HUES48 (cell line): ENCODE data around the gene IFT52.
A peak's percentile ranks its signal among the peaks of the same experiment; 100 is the strongest.
"Not testable (repeated sequence)": the region's sequence is repeated elsewhere in the genome, so short reads cannot be mapped to it uniquely, and the experiment has no call there.

Experiments
- H3K27ac ChIP-seq: one replicate; pipeline ENCODE4 v1.7.0; 2013; ENCODE audit warnings: low read depth, low read length, inconsistent platforms
- H3K27me3 ChIP-seq: 2 replicates; pipeline ENCODE4 v1.6.1; 2013; ENCODE audit warnings: mild to moderate bottlenecking, low read length; ENCODE audit not compliant: control insufficient read depth, insufficient read depth
- H3K36me3 ChIP-seq: 2 replicates; pipeline ENCODE4 v1.6.1; 2013; ENCODE audit warnings: low read length; ENCODE audit not compliant: control insufficient read depth, insufficient read depth
- H3K4me1 ChIP-seq: 2 replicates; pipeline ENCODE4 v1.6.1; 2013; ENCODE audit warnings: mild to moderate bottlenecking, low read length; ENCODE audit not compliant: control insufficient read depth, insufficient read depth
- H3K4me3 ChIP-seq: 2 replicates; pipeline ENCODE4 v1.5.1; 2013; ENCODE audit warnings: mild to moderate bottlenecking, low read depth, low read length
- H3K9ac ChIP-seq: 2 replicates; pipeline ENCODE4 v1.6.1; 2013; ENCODE audit warnings: mild to moderate bottlenecking, low read depth, low read length, moderate library complexity
- H3K9me3 ChIP-seq: 2 replicates; pipeline ENCODE4 v1.6.1; 2013; ENCODE audit warnings: low read length; ENCODE audit not compliant: control insufficient read depth, insufficient read depth

The IFT52 gene

DNA sequence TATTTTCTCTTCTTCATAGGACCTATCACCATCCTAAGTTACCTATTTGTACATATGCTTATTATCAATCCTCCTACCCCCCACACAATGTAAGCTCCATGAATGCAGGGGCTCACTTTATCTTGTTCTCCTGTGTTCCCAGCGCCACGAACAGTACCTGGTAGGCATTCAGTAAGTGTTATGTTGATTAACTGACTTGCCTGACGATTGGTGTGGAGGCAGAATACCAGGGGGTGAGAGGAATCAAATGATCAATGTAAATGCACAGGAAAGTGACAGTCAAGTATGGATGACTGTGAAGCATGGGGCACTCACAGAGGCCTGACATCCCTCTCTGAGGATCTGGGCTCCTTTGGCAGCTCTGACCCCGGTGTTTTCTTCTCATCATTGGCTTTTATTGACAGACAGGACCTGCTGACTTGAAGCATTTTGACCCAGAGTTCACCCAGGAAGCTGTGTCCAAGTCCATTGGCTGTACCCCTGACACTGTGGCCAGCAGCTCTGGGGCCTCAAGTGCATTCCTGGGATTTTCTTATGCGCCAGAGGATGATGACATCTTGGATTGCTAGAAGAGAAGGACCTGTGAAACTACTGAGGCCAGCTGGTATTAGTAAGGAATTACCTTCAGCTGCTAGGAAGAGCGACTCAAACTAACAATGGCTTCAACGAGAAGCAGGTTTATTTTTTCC lies 6.1 kb upstream of the IFT52 start:
- Histone ChIP-seq H3K4me1 (0 out of 2 replicates have a peak, but pooled peaks cover 10% of the 10 kb centered on the region), H3K4me3 (no peak overlapping the region), H3K9ac (no peak overlapping the region), H3K27me3 (no peaks in the 10 kb centered on the region), H3K9me3 (no peaks in the 10 kb centered on the region), H3K27ac (no peak overlapping the region), H3K36me3 (no peaks in the 10 kb centered on the region)

- Histone ChIP-seq H3K9me3 (no peaks in the 10 kb centered on the region), H3K36me3 (no peaks in the 10 kb centered on the region), H3K4me3 (no peak overlapping the region), H3K9ac (no peak overlapping the region), H3K27ac (no peak overlapping the region), H3K4me1 (0 out of 2 replicates have a peak, but pooled peaks cover 10% of the 10 kb centered on the region), H3K27me3 (no peaks in the 10 kb centered on the region)
Observed at GRCh38 chr20:43586641-43587040, 4.1 kb upstream of the IFT52 start.

- not testable (repeated sequence) for H3K27me3 ChIP-seq, H3K9ac ChIP-seq, H3K9me3 ChIP-seq, H3K4me3 ChIP-seq, H3K27ac ChIP-seq, H3K36me3 ChIP-seq
- 0 out of 2 replicates have a peak, but pooled peaks cover 10% of the 10 kb centered on the region for H3K4me1 ChIP-seq
Observed at GRCh38 chr20:43588526-43588925, 2.2 kb upstream of the IFT52 start.

DNA sequence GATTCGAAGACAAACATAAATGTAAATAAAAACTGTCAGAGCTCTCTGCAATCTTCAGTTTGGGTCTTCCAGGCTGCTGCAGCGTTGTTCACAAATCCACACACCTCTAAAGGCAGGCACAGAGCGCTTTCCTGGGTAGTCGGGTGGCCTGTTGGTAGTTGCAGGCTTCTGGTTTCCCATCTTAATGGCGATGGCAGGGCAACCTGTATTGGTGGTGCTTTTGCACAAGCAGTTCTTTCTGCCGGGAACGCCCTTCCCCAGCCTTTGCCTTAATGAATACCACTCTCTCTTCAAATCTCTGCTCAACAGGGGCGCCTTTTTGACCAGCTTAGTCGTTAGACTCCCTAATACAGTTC lies 723 bp upstream of the IFT52 start:
- peak overlapping the region; percentile 85 for H3K4me3 ChIP-seq
- H3K9me3 ChIP-seq: no peaks in the 10 kb centered on the region
- peak overlapping the region; percentile 34; the same call in 1 of the 2 replicates for H3K9ac ChIP-seq
- H3K36me3 ChIP-seq: peaks cover 6% of the 10 kb centered on the region
- peak overlapping the region; percentile 80 for H3K27ac ChIP-seq
- H3K27me3 ChIP-seq: no peaks in the 10 kb centered on the region
- 0 out of 2 replicates have a peak, but pooled peaks cover 1% of the 10 kb centered on the region for H3K4me1 ChIP-seq

- not testable (repeated sequence) for H3K27me3 ChIP-seq, H3K27ac ChIP-seq, H3K4me1 ChIP-seq, H3K9me3 ChIP-seq, H3K4me3 ChIP-seq, H3K9ac ChIP-seq
- peaks cover 66% of the 10 kb centered on the region for H3K36me3 ChIP-seq
Observed at GRCh38 chr20:43601960-43602359, 11.2 kb downstream of the IFT52 start.

- no peak overlapping the region for H3K9ac ChIP-seq
- no peak overlapping the region for H3K27ac ChIP-seq
- no peaks in the 10 kb centered on the region for H3K4me1 ChIP-seq
- H3K27me3 ChIP-seq: no peaks in the 10 kb centered on the region
- peaks cover 58% of the 10 kb centered on the region for H3K36me3 ChIP-seq
- no peaks in the 10 kb centered on the region for H3K9me3 ChIP-seq
- no peak overlapping the region for H3K4me3 ChIP-seq
Observed at GRCh38 chr20:43603124-43603523, 12.4 kb downstream of the IFT52 start.

GRCh38 chr20:43605715-43606114 lies 15.0 kb downstream of the IFT52 start:
- Histone ChIP-seq H3K4me1 (no peaks in the 10 kb centered on the region), H3K9ac (no peak overlapping the region), H3K27ac (no peak overlapping the region), H3K27me3 (no peaks in the 10 kb centered on the region), H3K36me3 (peaks cover 47% of the 10 kb centered on the region), H3K4me3 (no peak overlapping the region), H3K9me3 (no peaks in the 10 kb centered on the region)

GRCh38 chr20:43607278-43607677 lies 16.5 kb downstream of the IFT52 start:
- H3K4me1 ChIP-seq, H3K9me3 ChIP-seq, H3K27me3 ChIP-seq, H3K9ac ChIP-seq, H3K4me3 ChIP-seq, H3K27ac ChIP-seq: not testable (repeated sequence)
- H3K36me3 ChIP-seq: peaks cover 41% of the 10 kb centered on the region

DNA sequence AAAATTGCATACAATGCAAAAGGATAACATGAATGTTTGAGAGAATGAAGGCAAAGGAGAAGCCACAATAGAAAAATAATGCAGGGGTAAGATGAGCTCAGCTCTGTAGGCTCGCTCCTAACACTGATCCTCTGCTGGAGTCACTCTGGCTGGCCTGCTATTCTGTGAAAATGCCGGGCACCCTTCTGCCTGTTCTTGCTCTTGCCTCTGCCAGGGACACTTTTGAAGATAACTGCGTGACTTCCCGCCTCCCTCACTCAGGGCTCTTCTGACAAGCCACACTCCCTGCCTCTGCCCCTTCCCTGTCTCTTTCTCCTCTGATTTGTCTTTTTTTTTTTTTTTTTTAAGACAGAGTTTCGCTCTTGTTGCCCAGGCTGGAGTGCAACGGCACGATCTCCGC lies 40.9 kb downstream of the IFT52 start:
- Histone ChIP-seq H3K4me1 (no peaks in the 10 kb centered on the region), H3K4me3 (no peak overlapping the region), H3K36me3 (peaks cover 54% of the 10 kb centered on the region), H3K27me3 (no peaks in the 10 kb centered on the region), H3K27ac (no peak overlapping the region), H3K9ac (no peak overlapping the region), H3K9me3 (no peaks in the 10 kb centered on the region)

DNA sequence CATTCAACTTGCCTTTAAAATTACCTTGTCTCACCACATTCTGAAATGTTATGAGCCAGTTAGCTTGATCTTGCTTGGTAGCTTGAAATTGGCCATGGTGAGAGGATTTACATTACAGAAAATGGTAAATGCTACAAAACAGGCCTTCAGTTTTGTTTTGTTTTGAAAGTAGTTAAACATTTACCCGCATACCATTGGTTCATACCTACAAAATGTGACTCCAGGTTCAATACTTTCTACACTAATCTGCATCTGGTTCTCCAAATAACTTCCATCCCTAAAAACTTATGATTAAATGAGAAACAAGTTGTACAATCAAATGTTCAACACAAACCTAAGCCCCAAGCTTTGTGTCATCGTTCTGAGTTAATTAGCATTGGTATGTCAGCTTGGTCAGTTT lies 45.7 kb downstream of the IFT52 start:
- peaks cover 57% of the 10 kb centered on the region for H3K36me3 ChIP-seq
- no peak overlapping the region for H3K9ac ChIP-seq
- no peaks in the 10 kb centered on the region for H3K4me1 ChIP-seq
- H3K27ac ChIP-seq: no peak overlapping the region
- H3K27me3 ChIP-seq: no peaks in the 10 kb centered on the region
- H3K9me3 ChIP-seq: no peaks in the 10 kb centered on the region
- no peak overlapping the region for H3K4me3 ChIP-seq

- Histone ChIP-seq H3K27me3 (no peaks in the 10 kb centered on the region), H3K36me3 (peaks cover 43% of the 10 kb centered on the region)
Observed at GRCh38 chr20:43642548-43642947, 51.8 kb downstream of the IFT52 start.

More at GRCh38 chr20:43642548-43642947, 51.8 kb downstream of the IFT52 start:
- no peaks in the 10 kb centered on the region for H3K9me3 ChIP-seq
- H3K4me3 ChIP-seq: no peak overlapping the region
- H3K27ac ChIP-seq: no peak overlapping the region
- no peak overlapping the region for H3K9ac ChIP-seq
- H3K4me1 ChIP-seq: no peaks in the 10 kb centered on the region
